Measurements from ENCODE around the gene XYLT1.

XYLT1 gene

DNA sequence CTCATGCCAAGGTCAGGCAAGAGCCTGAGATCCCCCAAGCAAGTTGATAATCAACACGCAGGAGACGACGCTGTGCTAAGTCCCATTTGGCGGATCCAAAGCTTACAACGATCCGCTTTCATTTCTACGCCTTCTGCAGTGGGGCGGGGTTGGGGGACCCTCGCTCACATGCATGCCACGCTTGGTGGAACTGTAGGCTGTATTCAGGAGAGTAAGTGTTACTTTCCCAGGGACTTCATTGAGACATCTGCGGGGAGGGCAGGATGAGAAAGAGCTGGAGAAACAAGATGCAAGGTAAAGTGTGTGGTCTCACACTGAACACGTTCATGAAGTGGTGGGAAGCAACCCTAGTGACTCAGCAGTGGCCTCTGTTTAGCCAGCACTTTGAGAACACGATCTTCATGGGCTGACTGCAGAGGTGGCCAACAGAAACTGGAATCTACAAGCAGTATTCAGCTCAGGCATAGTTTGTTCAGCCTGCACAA, 100.5 kb downstream of the XYLT1 start:
- DNase-seq, result no peak

DNA sequence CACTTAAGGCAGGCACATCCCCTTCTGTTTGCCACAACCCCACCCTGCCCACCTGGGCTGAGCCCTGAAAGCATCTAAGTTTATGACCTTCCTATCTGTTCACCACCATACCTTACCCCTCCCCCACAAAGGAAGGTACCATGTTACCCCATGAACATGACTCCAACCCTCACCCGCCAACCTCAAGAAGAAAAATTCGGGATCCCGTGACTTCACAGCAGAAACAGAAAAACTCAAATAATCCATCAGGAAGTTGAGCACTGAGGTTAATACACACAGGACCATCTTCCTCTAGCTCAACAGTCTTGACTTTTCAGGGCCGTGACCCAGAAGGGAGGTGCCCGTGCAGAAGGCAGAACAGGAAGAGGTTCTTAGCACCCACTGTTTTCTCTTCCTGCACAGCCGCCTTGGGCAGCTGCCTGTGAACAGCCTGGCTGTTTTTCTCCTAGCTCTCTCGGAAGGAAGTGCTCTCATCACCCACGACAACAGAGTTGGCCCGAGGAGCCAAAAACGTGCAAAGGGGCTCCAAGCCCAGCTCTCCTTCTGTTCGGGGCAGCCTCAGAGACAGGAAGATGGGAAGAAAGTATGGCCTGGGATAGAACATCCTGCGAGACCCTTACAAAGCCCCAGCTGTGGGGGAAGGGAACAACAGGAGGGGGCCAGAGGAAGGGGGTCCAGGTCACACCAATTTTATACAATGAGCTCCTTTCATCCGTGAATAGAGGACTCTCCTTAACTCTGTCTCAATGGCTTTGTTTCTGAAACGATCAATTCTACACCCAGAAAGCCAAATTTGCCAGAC, 101.1 kb downstream of the XYLT1 start:
- peak; percentile 85 to 86 for DNase-seq

DNA sequence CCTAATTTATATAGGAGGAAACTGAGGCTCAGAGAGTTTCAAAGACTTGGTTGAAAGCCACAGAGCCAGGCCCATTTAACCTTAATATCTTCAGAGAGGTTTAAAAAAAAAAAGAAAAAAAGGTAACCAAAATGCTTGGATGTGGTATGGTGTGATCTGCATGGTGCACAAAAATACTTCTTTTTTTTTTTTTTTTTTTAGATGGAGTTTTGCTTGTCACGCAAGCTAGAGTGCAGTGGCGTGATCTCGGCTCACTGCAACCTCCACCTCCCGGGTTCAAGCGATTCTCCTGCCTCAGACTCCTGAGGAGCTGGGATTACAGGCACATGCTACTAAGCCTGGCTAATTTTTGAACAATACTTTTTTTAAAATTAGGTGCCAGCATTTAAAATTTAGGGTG, 101.8 kb downstream of the XYLT1 start:
- DNase-seq, result no peak

DNA sequence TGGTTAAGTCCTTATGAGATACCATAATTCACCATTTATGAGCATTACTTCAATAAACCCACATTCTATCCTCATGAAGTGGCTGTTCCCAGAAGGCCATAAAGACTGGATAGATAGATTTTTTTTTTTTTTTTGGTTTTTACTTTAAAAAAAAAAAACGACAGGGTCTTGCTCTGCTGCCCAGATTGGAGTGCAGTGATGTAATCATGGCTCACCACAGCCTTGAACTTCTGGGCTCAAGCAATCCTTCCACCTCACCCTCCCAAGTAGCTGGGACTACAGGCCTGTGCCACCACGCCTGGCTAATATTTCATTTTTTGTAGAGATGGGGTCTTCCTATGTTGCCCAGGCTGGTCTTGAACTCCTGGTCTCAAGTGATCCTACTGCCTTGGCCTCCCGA, 102.3 kb downstream of the XYLT1 start:
- no peak for DNase-seq

DNA sequence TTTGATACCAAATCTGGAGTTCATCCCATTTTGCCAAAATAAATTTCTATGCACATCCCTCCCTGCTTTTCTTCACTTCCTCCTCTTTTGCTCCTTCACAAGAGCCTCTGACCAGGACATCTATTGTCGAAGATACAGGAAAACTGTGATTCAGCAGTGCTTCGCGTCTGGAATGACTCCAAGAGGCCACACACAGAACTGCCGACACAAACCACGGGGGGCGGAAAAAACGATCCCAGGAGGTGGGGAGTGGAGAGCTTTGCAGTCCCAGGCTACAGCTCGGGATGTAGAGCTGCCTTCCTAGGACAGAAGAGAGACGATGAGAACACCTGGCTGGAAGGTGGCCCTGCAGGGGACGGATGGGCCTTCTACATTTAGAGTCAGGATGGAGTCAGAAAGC, 102.8 kb downstream of the XYLT1 start:
- no peak for DNase-seq

DNA sequence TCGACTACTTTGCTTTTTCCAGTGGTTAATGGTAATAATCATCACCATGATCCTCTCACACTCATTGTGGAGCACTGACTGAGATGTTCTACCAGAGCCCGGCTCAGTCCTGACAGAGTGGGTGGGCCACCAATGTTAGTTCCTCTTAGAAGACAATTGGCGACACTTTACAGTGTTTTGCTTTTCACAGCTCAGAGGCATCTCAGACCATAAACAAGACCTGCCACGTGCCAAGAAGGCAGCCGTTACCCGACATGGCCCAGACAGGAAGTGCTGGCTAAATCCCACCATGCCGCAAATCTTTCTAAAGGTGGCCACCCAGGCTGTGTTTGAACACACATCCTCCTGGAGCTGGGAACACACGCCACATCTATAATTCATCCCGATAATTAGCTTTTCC, 103.7 kb downstream of the XYLT1 start:
- DNase-seq, result no peak

DNA sequence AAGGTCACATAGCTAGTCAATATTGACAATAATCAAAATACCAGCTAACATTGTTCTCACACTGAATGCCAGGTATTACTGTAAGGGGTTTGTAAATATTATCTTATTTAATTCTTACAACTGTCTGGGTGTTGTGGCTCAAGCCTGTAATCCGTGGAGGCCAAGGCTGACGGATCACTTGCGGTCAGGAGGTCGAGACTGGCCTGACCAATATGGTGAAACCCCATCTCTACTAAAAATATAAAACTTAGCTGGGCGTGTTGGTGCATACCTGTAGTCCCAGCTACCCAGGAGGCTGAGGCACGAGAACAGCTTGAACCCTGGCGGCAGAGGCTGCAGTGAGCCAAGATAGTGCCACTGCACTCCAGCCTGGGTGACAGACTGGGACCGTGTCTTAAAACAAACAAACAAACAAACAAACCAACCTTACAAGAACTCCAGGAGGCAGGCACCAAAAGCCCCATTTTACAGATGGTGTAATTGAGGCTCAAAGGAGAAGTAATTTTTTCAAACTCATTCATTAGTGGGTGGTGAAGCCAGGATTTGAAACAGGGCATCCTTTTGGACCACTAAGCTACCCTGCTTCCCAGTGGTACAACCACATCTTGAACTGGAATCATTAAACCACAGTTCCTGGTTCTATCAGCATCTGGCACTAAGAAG, 104.3 kb downstream of the XYLT1 start:
- DNase-seq, result no peak

DNA sequence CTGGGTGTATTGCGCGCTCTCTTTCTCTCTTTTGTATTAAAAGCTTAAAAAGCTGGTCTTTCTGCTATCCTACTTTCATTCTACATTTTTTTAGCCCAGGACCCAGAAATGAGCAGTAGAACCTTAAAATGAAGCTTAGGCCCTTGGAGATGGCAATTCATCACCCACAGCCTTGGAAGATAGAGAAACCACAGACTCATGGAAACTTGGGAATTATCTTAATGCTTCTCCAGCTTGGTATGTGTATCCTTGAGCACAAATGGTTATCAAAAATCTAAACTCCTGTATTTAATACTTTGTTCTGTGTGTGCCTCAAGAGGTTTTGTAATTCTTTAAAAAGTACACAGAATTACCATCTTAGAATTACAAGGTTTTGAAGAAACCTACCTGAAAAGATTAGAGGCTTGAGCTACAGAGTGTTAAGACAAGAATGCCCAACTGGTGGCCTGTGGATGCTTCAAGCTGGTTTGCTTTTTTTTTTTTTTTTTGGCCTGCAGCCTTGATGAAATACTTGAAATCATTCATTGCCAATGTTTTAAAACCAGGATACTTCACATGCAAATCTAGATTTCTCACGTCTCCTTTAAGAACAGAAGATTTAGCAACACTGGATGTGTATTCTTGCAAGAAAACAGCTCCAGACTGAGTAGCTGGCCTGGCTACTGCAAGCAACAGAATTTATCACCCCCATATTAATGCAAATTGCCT, 105.0 kb downstream of the XYLT1 start:
- DNase-seq, result peak; percentile 11 to 27

DNA sequence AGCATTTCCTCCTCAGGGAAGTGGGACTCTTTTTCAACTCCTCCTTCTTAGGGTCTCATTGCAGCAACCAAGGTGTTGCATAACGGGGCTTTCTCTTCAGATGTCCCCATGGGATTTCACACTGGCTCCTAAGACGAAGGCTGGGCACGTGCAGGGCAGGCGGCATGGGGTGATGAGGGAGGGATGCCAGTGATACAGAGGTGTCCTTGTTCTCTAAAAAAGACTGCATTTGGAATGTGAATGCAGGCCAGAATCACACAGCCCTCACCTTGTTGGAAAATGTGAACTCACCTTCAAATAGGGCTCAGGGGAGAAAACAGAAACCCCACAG, 105.6 kb downstream of the XYLT1 start:
- no peak for DNase-seq

DNA sequence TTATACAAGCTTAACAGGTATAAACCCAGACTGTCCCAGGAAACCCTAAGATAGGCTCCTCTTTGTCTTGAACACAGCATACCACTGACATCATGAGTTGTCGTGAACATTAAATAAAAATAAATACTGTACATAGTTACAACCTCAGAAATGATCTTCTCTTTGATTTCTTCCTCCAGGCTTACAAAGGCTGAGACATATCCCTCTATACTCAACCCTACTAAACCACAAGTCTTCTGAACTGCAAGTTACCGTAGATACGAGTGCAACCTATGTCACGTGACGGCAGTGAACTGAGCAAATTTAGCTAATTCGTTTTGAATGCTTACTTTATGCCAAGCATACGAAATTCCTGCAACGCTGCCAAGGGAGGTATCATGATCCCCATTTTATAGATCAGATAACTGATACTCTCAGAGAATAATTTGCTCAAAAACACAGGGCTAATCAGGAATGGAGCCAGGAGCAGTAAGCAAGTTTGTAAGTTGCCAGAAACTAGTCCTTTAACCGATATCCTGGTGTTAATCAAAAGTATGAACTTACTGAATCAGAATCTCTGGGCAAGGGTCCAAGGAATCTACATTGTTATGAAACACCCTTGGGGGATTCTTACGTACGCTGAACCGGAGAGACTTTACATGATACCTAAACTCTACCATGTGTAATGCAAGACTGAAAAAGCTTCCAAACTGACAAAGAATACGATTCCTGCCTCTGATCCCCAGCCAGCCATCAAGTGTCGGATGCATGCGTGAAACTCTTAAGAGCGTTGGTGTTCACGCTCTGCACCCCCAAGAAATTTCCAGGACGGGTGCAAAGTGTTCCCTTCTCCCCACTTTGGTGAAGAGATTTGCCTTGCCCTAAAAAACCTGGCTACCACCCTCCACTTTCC, 106.2 kb downstream of the XYLT1 start:
- DNase-seq, result peak in 1 of 2 experiments; percentile 47

DNA sequence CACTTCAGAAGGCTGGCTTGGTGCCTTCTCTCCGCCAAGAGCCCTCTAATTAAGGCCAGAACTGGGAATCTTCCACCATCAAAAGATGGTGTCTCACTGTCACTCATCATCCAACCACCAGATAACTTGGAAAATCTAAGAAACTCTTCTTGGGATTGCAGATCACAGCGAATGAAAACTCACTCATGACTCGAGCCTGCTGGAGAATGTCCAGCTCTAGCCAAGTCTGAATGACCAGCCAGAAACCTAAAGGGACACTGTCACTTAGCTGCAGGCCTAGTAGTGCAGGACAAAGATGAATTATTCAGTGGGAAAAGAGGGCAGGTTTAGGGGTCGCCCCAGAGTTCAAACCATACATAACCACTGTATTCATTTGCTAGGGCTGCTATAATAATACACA, 107.8 kb downstream of the XYLT1 start:
- DNase-seq, result no peak

DNA sequence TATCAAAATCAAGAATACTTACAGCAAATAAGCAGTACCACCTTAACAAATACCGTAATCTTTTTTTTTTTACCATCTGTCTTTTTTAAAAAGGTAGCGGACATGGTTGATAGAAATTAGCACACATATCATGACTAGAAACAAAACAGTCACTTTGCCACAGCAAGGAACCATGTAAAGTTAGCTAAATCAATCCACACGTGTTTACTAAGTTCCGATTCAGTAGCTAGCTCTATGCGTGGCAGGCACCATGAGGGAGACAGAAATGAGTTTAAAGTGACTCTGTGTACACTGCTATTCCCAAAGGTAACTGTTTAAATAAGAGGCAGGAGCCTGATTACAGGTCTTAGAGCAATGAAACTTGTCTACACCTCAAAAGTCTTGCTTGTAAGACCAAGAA, 108.6 kb downstream of the XYLT1 start:
- no peak for DNase-seq

DNA sequence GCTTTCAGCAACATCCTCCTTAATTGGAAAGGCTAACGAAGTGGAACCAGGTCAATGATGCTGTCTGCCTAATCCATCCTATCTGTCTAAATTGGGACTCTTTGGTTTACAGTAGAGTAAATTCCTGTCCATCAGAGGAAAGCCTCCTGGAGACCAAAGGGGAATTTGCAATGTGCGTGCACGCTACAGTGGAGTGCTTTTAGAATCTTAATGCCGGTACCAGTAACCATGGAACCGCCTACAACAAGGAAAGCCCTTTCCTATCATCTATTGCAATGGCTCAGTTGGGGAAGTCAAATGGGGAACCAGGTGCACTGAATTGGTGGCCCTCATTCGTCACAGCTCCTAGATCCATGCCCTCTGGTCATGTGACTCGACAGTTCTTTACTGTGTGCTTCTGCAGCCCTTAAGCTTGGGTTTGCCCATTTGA, 110.1 kb downstream of the XYLT1 start:
- DNase-seq, result peak; percentile 21 to 34

DNA sequence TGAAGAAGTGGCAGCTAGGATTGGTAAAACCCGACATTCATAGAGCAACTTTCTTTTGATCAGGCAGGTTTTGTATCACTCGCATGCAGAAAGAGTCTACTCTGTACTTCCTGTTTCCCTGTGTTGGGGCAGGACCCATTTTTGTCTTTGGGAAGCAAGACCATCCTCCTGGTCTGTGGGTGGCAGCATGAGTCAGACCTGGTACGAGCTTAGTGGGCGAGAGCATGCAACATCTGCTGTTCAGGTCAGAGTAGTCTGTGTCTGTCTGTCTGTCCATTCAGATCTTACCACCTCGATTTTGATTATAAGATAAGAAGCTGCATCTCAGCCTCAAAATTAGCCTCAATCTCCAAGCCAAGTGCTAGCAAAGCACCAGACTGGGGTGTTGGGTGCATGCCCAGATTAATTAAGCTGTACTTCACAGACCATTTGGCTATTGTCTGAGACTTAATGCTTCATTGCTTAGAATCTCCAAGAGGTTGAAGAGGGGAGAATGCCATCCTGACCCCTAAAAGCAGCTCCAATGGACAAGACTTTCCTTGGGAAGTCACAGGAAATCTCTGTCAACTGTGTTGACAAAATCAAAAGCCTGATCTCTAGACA, 110.9 kb downstream of the XYLT1 start:
- DNase-seq, result peak; percentile 59 to 60

DNA sequence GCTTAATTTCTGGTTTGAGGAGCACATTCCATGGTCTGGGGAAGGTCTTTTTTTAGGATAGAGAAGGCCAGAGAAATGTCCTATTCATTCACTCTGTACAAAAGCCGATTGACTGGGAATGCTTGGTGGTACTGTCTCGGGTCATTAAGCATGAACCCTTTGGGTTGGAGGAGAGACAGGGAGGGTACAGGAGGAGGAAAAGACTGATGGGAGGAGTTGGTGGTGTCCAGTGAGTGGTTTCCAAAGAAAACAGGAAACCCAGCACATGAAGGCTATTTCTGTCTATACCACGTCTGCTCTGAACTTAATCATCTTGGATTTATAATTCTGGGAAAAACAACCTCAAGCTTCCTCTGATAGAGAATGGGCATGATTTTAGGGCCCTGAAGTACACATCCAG, 111.9 kb downstream of the XYLT1 start:
- no peak for DNase-seq

DNA sequence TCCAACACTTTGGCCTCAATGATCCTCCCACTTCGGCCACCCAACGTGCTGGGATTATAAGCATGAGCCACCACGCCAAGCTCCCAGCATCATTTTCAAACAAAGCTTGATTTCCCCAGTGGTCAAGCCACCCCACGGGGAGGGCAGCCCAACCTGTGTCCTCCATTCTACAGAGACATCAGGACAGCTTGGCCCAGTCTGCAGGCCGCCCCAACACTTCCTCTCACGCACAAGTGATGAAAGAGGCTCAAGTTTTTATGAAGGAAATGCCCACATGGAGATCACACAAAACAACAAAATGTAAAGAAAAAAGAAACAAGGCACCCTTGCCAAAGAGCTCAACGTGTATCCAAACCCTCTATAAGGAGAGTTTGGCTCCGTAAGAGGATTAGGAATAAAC, 112.4 kb downstream of the XYLT1 start:
- no peak for DNase-seq

DNA sequence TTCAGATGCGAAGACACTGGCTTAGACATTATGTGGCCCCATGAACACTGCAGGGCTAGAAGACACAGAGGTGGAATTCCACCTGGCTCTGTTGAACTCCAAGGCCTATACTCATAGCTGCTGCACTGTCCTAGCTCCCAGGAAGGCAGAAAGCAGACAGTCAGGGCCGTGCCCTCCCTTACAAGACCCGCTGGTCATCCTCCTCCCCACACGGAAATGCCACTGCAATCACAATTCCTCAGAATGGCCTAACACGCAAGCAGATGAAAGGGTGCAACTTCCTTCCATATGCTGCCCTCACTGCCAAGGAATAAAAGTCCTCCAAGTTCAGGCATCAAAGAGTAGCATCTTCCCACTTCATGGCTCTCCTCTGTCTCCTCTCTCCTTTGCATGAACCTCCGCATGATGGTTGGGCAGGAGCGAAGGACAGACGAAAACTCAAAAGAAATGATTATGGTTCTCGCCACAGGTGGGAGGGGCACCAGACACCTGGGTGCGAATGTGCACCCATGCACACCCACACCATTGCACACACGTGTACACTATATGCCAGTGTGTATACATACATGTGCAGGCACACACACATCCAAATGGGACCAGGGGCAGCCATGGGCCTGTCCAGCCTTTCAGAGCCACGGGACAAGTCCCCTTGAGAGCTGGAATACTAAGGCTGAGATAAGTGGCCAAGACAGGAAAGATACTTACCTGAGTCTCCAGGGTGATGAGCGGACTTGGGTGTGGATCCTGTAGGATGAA, 113.3 kb downstream of the XYLT1 start:
- no peak for DNase-seq

DNA sequence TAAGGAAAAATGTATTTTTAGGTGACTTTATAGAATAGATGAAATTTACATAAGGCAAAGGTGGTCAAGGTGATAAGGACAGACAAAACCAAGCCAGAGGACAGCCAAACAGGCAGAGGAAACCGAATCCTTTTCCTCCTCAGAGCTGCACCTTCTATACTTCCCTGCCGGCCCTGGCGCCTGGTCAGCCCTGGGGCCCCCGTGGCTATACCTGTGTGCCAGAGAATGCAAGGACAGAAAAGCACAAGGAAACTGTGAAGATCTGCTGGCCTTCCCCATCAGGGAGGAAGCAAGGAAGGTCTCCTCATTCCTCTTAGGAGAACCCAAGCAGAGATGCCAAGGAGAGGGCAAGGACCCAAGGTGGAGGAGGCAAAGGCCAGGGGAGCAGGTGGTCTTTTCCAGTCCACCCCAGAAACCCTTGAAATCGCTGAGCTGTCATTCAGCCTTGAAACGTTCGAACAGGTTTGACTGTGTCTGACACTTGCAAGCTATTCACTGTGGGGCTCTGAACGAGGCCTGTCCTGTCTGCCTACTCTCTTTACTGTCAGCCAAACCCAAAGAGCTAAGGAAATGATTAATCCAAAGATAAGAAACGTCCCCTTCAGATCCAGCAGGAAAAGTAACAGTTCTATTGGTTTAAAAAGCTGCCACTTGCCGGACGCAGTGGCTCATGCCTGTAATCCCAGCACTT, 114.4 kb downstream of the XYLT1 start:
- DNase-seq, result no peak

DNA sequence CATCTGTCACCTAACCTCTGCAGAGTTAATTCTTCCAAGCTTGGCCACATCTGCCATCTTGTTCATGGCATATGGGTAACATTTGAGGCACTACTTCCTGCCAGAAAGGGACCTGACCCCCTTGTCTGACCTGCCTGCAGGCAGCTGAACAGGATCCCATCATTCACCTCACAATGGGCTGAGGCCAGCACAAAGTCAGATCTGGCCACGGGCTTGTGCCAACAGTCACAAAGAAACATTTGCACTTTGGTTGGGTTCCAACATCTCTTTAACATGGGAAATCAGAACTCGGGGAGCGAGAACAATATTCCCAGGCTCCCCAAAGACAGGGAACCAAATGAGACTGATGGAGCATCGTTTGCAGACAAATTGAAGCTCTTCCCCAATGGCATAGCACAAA, 116.1 kb downstream of the XYLT1 start:
- no peak for DNase-seq

DNA sequence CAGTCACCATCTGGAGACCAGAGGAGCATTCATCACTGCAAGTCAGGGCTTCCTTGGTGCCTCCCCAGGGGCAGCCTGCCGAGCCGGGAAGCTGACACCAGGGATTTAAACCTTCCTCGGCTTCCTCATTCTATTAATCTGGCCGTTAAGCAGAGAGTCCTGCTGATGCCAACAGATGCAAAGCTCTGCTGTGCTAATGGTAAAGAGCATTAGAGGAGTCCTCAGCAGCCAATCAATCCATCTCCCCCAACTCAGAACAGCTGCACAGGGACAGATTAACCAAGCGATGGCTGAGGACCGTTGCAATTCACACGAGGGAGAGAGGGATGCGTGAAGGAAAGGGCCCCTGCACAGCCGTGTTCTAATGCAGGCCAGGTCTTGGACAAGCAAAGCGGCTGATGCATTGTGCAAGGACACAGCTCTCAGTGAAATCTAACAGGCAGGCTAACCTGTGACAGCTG, 116.6 kb downstream of the XYLT1 start:
- DNase-seq, result no peak

DNA sequence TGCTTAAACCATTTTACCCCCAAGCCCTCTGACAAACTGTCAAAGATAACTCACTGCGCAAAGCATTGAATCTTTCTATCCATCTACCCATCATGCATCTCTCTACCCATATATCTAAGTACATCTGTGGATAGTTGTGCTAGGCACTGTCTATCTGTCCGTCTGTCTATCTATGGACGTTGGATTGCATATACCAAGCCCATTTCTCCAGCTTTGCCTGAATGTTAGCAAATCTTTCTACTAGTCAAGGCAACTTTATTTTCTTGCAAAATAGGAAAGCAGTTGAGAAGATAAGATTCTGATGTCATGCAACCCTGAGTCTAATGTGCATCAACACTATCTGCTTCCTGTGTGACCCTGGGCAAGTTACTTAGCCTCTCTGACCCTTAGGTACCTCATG, 117.2 kb downstream of the XYLT1 start:
- DNase-seq, result no peak

Measured in AML-193 (cell line).